GM12872 (cell line): ENCODE measurements around the gene INSR.

Experiments
- CTCF ChIP-seq: IDR thresholded peaks from 3 replicates; pipeline ENCODE4 v1.5.1; 2011; ENCODE audit warnings: low read depth, mild to moderate bottlenecking, low read length, moderate library complexity; ENCODE audit not compliant: insufficient read depth

The INSR gene

GRCh38 chr19:7307590-7308218 lies 13.5 kb upstream of the INSR start:
- no peak for TF ChIP-seq CTCF

- no peak for TF ChIP-seq CTCF
These were observed 10.0 kb upstream of the INSR start for GRCh38 chr19:7304200-7304599.

- no peak for TF ChIP-seq CTCF
These were observed 9.3 kb upstream of the INSR start for GRCh38 chr19:7303470-7303869.

GRCh38 chr19:7301525-7301924 lies 7.3 kb upstream of the INSR start:
- TF ChIP-seq CTCF = no peak

GRCh38 chr19:7297742-7298141 lies 3.5 kb upstream of the INSR start:
- TF ChIP-seq CTCF = no peak

- TF ChIP-seq CTCF = no peak
These were observed 1.8 kb upstream of the INSR start for GRCh38 chr19:7295912-7296536.

- peak; percentile 49 for TF ChIP-seq CTCF
These were observed 471 bp upstream of the INSR start for GRCh38 chr19:7294558-7295212.
